GM21423 (cell line): ENCODE measurements around the gene UBQLNL.

ENCODE experiments used
- ATAC-seq: cut with Tn5 transposase; IDR thresholded peaks from one replicate; pipeline ENCODE4 v1.9.1; 2021; ENCODE audit warnings: mild to moderate bottlenecking, moderate library complexity; ENCODE audit not compliant: unreplicated experiment

The UBQLNL gene, protein sequence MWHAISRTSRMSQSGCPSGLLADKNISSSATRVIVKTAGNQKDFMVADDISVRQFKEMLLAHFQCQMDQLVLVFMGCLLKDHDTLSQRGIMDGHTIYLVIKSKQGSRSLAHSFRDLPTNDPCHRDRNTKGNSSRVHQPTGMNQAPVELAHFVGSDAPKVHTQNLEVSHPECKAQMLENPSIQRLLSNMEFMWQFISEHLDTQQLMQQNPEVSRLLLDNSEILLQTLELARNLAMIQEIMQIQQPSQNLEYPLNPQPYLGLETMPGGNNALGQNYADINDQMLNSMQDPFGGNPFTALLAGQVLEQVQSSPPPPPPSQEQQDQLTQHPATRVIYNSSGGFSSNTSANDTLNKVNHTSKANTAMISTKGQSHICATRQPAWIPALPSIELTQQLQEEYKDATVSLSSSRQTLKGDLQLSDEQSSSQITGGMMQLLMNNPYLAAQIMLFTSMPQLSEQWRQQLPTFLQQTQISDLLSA

DNA sequence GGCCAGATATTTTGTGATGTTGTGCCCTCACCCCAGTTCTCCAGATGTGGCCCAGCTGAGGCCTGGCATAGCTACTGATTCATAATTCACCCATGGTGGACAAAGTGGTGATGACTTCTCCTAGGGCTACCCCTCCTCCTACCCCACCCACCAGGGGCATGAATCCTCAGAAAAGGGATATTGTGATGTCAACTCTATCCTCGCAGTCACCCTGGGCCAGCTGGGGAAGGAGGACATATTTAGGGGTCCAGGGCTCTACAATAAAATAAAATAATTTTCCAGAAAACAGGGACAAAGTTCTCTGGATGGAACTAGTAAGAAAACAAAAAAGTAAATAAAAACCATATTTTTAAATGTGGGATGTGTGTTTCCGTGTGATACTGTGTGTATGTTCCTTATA lies at the start of gene UBQLNL:
TSS of gene UBQLNL (minus strand) at position 101 of the 400 bp plus-strand sequence. CDS start 258 bp downstream, outside the sequence.
- ATAC-seq, result no peak

DNA sequence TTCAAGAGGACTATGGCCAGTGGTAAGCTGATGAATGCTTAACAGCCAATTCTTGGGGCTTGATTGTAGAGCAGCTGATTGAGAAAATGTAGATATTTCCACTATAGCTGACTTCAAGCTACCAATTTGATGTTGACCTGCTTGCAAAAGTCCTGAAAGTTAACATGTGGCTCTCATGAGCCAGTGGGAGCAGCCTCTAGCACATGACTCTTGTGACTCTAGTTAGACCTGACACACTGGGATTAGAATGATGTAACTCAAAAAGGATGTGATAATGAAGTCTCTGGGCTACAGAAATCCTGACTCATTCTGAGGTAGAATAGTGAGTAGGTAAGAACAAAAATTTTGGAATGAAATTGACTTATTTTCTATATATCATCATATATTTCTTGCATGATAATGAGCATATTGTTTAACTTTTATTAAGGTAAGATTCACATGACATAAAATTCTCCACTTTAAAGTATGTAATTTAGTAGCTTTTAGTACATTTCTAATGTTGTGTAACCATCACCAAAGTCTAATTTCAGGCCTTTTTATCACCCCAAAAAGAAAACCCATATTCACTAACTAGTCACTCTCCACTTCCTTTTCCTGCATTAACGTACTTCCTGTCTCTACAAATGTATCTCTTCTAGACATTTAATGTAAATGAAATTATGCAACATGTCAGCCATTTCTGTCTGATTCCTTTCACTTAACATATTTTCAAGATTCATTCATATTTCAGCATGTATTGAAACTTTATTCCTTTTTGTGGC lies 47.9 kb upstream of the UBQLNL start:
- no peak for ATAC-seq

DNA sequence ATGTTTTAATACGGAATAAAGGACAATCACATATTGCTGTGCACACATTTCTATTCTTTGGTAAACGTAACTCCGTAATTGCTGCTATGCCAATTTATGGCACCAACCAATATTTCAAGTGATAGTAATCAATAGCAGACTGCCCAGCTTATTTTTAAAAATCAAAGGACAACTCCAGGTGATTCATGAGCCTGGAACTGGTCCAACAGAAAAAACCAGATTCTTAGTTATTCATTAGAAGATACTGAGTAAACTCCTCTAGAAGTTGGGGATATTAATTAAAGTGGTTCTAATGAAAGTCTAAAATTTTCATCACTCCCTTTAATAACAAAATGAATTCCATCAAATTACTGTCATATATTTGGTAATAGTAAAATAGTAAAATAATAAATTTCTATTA lies 41.3 kb upstream of the UBQLNL start:
- no peak for ATAC-seq

DNA sequence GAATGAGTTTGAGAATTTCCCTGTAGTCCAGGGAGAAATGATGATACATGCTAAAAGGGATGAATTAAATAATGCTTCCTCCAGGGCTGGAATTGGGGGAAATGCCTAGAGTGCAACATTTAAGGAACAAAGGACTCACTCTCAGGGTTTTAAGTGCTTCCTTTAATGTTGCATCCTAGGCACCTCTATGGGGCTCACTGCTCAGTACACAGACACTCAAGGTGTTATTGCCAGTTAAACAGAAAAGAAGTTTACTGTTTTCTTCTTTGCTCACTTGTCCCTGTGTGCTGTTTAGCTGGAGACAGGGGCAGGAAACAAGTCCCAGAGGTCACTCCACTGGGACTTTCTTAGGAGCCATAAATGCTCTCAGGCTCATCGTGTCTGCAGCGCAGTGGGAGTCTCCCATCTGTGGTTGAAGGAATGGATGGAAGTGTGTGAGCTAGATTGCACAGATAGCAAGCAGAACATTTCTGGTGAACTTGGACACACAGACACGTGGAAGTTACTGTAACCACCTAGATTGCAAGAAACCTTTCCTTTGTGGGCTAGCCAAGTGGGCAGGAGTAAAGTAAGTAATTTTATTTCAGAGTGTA lies 40.2 kb upstream of the UBQLNL start:
- ATAC-seq, result no peak

DNA sequence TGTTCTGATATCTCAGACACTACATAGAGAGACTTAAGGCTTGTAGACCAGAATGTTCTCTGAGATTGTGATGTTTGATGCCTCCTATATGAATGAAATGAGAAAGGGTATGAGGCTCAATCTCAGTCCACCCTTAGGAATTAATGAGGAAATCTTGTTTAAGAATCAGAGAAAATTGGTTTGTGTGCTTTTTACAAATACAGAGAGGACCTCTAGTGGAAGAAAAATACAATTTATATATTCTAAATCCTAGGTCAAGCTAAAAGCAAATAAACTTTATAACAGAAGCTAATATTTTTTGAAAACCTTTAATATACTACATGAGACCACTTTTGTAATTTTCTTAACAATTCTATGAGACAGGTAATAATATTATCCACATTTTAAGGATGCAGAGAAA lies 36.8 kb upstream of the UBQLNL start:
- ATAC-seq, result no peak

DNA sequence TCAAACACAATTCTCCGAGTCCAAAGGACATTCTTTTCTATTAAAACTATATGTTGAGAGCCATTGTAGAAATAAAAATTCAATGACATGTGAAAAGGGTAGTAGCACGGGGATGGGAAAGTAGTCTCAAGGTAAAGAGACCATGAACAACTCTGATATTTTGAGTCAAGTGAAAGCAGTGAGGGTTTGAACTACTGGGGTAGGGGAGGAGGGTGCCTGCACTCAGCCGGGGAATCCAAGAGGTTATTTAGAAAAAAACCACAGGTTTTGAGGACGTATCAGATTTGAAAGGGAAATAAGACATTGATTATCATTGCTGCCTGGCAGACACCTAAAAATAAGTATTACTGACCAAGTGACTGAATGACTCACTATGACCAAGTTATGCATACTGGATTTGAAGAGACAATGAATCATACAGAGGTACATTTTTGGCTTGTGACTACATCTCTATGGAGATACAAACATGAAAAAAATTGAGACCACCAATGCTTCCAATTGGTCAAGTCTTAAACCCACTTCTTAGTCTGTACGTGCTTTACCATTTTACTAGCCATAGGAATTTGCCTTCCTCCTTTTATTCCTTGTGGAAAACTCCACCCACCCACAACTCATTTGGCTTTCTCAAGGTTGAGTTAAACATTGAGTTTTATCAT lies 34.1 kb upstream of the UBQLNL start:
- ATAC-seq, result peak; percentile 34

DNA sequence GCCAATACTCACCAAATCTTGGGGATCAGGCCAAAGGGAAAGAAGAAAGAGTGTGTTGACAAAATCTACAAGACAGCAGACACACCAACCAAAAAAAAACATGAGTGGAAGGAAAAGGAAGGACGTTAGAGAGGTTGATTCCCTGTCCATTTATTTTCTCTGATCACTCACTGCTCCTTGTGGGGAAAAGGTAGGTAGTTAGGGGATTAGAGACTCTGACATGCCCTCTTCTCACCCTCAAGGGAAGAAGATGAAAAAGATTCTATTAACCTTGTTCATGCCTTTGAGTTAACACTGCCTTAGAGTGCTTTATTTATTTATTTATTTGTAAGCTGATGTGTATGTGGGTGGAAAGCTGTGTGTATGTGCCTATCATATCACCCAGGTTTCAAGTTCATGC lies 31.9 kb upstream of the UBQLNL start, which contains the start of gene OR52H1:
TSS of gene OR52H1 (minus strand) at position 101 of the 400 bp plus-strand sequence. CDS start 3,035 bp downstream, outside the sequence.
- ATAC-seq, result peak; percentile 7

DNA sequence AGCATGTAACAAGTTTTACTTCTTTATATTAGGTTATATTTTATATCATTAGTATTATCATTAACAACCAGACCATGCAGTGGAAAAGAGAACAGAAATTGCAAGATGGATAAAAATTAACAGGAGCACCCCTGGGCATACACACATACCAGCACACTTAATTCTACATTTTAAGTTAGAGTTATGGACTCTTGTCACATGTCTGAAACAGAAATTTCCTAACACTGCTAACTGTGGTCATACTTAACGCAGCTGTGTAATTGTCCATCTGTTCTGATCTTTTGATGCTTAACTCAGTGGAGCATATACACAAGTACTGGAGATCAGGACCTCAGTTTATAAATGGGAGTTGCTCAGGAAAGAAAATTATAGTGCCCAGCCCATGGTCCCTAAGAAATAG lies 31.5 kb upstream of the UBQLNL start:
- peak; percentile 91 for ATAC-seq

DNA sequence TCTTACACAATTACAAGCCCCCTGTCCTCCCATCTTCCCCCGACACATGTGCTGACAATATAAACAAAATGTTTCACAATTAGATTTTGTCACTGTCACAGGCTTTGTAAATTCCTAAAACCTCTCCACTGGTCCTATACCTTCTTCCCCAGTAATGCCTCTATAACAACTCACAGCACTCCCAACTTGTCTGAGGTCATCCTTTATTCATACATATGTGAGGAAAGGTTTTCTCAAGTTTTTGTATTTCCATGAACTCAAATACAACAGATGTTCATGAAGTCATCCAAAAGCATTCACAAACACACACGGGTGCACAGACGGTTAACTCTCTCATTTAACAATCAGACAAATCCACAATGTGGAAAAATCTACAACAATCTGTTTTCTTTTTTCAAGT lies 30.0 kb upstream of the UBQLNL start:
- no peak for ATAC-seq

DNA sequence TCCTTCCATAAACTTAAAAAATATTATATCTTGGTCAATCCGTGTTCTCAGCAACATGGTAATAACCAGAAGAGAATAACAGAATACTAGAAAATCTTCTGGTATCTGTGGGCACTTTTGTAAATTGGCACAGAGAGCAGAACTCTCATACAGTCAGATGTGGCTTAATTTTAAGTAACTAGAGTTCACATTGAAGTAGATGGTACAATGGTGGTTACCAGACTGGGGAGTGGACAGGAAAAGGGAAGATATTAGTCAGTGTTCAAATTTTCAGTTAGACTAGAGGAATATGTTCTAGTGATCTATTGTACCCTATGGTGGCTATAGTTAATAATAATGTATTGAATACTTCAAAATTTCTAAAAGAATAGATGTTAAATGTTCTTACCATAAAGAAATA lies 24.9 kb upstream of the UBQLNL start:
- ATAC-seq, result no peak

DNA sequence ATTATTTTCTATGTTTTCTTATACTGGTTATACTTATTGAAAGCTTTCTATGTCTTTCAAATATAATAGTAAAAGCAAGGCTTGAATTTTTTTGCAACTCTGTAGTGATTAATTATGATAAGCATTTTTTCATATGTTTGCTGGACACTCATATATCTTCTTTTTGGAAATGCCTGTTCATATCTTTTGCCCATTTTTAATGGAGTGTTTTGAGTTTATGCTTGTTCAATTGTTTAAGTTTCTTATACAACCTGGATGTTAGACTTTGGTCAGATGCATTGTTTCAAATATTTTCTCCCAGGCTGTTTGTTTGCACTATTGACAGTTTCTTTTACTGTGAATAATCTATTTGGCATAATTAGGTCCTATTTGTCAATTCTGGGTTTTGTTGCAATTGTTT lies 20.0 kb upstream of the UBQLNL start:
- no peak for ATAC-seq

DNA sequence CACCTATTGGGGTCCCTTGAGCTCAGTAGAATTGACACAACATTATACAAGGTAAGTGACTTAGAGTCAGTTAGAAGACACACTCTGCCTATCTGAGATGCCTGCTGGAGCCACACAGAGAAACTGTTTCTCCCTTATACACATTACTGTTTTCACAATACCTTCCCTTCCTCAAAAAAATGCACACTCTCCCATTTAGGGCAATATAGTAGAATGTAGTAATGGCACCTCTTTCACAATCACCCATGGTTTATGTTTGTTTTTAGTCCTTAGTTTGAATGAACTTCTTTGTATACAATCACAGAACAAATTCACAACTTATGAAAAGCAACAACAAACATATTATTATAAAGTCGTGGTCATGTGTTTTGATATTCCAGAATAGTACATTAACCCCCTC lies 17.5 kb upstream of the UBQLNL start:
- ATAC-seq, result no peak

DNA sequence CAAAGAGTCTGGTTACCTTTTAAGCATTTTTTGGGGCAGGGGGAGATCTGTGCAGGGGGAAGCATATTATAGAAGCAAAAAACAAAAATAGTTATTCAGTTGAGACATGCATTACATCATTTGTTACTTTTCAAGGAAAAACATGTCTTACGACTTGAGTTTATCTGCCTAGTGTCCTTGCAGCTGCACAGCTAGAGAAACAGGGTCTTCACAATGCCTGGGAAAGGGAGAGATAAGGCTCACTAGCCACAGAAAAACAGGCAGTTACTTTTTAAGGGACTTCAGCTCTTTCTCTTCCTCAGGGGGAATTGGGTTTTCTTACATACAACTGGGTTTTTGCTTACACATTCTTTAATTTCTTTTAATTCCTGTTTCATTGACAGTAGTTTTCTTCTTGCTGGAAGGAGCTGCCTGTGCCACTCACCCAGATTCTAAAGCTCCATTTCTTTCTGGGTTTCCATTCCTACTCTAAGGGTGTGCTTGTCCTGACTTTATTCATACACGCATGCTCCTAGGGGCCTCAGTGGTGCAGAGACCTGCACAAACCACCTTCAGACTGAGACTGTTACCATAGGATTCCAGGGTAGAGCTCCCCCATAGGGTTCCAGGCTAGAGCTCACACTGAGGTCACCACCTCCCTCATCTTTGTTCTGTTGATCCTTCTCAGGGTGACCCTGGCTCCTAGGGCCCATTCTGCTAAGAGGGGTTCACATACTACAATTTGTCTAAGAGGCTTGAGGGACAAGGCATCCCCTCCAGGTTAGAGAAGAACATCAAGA lies 14.7 kb upstream of the UBQLNL start:
- no peak for ATAC-seq

DNA sequence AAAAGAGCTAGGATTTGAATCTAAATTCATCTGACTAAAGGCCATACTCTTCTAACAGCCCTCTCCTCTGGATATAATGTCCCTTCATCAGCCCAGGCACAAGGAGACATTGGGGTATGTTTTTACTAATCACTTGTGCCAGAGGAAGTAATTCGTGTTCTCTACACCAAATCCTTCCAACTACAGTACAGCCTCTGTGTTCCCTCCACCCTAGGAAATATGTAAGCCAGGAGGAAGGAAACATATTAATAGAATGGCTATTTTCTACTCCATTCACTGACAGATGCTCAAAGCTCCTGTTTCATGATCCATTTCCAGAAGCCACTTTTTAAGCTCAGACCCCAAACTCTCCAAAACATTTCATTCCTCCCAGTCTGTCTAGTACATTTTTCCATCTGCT lies 12.0 kb upstream of the UBQLNL start:
- ATAC-seq, result no peak

DNA sequence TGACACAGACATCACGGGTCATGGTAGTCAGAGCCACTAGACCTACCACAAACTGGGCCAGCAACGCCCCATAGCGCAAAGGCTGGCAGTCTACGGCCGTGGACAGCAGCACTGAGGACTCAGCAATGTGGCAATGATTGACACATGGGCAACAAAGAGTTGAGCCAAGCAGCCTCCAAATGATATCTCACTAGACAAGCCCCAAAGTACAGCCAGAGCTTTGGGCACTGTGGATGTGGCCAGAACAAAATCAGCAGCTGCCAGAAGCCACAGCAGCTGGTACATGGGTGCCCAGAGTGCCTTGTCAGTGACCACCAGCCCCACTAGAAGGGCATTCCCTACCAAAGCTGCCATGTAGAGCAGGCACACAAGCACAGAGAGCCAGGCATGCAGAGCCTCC lies 11.2 kb upstream of the UBQLNL start:
- no peak for ATAC-seq

DNA sequence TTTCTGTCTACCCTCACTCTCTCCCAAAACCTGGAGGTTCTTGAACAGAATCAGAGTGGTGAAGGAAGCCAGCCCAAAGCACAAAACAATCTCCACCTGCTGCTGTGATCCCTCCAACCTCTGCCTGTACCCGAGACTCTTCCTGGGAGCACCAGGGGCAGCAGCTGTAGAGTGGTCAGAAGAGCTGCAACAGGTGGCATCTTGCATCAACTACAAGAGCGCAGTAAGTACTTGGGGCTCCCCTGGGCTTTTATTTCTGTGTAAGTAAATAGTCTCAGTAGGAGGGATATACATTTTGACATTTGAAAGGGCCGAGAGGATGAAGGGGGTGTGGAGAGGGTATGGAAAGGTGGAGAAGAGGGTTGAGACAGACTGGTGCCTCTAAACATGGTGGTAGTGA lies 8.3 kb upstream of the UBQLNL start:
- no peak for ATAC-seq

DNA sequence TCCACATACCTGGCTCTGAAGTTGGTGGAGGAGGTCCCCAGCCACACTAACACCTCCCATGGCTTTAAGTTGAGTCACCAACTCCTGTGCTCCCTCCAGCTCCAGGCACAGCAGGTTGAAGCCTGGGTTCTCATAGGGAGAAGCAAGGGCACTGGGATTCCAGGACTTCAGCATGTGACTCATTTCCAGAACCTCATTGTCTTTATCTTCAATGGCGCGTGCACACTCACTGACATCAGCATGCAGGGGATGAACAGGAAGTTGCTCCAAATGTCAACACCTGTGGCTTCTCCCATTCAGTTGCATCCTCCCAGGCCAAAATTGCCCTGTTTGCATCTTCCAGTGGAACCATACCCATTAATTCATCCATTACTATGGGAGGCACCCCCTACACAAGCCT lies 5.8 kb upstream of the UBQLNL start:
- ATAC-seq, result no peak

DNA sequence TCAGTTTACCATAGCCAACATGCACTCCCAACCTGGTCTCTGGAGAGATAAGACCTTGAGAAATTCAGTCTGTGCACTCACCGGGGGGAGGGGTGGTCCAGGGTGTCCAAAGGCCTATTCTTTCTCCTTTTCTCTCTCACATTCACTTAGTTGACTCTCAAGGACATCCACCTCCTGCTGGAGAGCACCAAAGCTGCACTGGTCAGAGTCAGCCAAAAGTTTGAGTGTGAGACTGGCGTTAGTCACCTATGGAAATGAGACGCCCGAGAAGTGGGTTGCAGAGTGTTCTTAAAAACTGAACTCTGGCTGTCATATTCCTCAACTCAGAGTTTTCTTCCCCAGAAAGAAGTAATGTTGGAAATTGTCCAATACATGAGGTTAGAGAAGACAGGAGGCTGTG lies 5.0 kb upstream of the UBQLNL start:
- ATAC-seq, result no peak

DNA sequence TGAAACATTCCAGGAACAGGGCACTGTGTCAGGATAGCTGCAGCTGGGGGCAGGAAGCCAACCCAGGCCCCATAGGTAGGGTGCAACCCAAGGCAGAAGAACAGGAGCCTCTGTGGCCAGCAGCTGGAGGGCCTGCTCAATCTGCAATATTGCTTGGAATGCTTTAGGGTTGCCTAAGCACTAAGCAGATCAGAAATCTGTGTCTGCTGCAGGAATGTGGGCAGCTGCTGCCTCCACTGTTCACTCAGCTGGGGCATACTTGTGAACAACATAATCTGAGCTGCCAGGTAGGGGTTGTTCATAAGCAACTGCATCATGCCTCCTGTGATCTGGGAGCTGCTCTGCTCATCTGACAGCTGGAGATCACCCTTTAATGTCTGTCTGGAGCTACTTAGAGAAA lies 1.7 kb downstream of the UBQLNL start:
- no peak for ATAC-seq

DNA sequence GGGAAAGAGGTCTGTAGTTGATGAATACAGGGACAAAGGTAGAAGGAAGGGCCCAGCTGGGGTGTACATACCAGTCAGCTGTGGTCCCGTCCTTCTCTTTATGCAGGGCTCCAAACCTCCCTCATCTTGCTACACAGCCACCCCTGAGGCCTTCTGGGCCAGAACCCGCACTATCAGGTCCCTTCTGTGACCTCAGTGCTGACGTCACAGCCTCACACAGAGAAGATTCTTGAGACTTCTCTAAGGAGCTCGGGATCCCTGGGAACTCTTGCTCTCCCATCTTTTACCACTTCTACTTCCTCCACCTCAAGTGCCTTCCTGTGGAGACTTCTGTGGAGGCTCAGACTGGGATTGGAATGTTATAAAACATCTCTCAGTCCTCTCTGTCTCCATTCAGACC lies 6.7 kb downstream of the UBQLNL start, which contains the start of gene UBQLN3:
TSS of gene UBQLN3 (minus strand) at position 155 of the 400 bp plus-strand sequence. CDS start 399 bp downstream, outside the sequence.
- ATAC-seq, result no peak
